ENCODE measurements around the gene ASPN. TPM values are rescaled to one million over a fixed set of nuclear protein-coding genes. Genes with fewer than 3 reads are reported as not detected.

The ASPN gene
- total RNA-seq, 1 donor from 2014 or later, result 5.3 TPM

DNA sequence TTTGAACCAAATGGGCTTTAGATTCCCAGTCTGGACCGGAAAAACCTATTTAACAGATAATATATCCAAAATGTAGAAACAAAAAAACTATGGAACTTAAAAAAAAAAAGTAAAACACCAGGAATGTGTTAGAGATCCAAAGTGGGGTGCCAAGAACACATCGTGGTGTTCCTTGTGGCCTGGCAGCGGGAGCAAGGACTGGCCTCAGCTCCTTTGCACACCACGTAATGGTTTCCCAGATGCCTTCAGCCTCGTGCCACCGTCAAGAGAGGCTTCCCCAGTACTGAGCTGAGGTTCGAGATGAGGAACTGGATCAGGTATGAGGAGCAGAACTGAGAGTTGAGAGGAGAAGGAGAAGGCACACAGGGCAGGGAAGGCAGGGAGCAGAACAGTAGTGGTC is 3.5 kb downstream of the ASPN start:
- no peak for FAIRE-seq
- DNase-seq (ENCODE audit: low spot score in 2 of 2), result no peak

DNA sequence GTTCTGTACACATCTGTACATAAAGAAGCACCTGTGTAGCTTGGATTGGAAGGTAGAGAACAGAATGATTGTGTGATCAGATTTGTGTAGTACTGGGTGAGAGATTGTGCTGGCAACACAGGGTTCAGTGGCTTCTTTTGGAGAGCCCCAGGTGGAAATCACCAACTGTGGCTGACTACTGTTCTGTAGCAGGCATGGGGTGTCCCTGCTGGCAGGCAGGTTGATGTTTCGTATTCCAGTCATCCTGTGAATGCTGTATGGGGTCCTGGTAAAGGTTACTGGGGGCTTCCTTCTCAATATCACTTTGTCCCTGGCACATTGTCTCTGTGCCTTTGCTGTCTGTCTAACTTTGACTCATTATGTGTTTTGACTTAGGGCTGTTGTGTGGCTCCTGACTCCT is 5.3 kb downstream of the ASPN start:
- DNase-seq (ENCODE audit: low spot score in 2 of 2) (no peak), FAIRE-seq (no peak)

DNA sequence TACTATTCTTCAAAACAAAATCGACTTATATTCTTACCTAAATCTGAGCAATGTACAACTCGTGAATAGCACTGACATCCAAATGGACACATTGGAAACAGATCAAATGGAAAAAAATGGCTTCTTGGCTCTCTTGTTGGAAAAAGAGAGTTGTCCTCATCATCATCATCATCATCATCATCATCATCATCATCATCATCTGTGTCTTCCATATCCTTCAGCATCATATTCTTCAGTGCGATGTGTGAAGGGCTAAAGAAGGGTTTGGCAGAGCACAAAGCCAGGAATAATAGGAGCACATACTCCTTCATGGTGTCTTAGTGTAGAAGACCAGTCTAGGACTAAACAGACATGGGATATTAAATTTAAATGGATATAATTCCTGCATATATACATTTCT is 7.7 kb downstream of the ASPN start:
- FAIRE-seq, result no peak
- DNase-seq (ENCODE audit: low spot score in 2 of 2), result no peak

DNA sequence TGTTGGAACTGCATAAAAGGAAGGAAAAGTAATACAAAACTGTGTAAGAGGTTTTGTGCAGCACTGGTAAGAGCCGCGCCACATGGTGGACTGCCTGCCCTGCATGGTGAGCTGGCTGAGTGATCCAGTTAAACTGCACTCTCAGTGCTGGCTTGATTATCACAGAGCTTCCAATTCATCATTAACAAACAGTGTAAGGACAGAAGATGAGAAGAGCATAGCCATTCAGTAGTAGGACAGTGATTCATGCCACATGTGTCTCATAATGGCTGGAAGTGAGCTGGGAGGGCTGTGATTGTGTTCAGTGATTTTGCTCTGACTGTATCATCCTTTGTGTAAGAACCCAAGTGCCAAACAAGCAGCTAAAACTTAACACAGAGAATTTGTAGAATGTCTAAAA is 14.1 kb downstream of the ASPN start:
- peak; percentile 6 to 22 for DNase-seq (ENCODE audit: low spot score in 2 of 2)
- no peak for FAIRE-seq

DNA sequence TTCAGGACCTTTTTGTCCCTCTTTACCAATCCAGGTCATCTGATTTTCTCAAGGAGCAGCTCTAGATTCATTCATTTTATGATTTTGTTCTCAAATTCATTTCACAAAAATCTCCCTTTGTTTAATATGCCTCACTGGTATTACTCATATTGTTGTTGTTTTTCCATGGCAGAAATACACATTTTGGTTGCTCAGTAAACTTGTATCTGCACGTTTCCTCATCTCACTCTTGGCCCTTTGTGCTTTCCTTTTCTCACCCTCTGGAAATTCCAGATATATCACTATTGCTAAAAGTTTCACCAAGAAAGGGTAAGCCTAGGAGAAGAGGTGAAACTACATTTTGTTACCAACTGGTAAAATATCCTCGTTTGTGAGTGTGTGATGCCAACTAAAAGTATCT is 14.8 kb downstream of the ASPN start:
- no peak for DNase-seq (ENCODE audit: low spot score in 2 of 2)

GRCh38 chr9:92467041-92467440 is 15.3 kb downstream of the ASPN start:
- FAIRE-seq, result no peak
- no peak for DNase-seq (ENCODE audit: low spot score in 2 of 2)

More for the DNA sequence above, 14.8 kb downstream of the ASPN start:
- no peak for FAIRE-seq

GRCh38 chr9:92463984-92464383 is 18.3 kb downstream of the ASPN start:
- DNase-seq (ENCODE audit: low spot score in 2 of 2) (peak in 1 of 2 donors; percentile 12), FAIRE-seq (no peak)

DNA sequence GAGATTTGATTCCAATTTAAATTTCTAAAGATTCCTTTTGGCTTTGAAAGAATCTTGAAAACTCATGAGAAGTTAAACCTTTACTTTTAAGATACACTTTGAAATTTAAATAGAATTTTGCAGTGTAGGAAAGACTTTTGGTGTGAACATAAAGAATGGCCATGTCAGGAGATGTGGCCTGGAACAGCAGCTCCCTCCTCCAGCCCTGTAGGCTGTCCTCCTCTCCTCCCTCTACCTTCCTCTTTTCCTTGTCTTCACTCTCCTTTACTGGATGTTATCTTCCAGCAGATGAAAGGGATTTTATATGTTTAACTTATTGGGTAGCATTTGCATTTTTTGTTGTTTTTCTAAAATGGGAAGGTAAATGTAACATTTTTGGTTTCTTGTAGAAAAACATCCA is 18.9 kb downstream of the ASPN start:
- DNase-seq (ENCODE audit: low spot score in 2 of 2) (no peak), FAIRE-seq (no peak)

DNA sequence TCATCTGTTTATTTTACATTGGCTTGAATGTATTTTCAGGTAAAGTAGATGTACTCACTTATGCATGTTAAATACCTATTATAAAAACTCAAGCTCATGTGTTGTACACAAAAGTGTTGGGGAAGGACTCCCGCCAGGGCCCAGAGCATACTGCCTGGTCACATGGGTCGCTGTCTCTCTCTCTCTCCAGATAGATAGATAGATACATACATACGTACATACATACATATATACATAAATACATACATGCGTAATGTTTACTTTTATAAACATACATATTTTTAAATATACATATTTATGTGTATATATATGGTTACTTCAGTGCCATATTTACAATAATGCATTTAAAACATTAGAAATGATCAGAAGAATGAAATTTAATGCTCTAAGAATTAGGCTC is 24.7 kb downstream of the ASPN start:
- FAIRE-seq (no peak), DNase-seq (ENCODE audit: low spot score in 2 of 2) (no peak)

DNA sequence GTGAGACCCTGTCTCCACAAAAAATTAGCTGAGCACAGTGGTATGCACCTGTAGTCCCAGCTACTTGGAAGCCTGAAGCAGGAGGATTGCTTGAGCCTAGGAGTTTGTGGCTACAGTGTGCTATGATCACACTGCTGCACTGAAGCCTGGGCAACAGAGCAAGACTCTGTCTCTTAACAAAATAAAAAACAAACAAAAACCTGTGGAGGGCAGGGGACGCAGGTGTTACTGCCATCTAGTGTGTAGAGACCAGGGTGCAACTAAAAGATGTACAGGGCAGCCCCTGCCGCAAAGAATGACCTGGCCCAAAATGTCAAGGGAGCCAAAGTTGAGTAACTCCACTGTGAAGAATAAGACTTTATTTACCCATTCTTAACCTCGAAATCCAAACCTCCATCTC is 27.1 kb downstream of the ASPN start:
- FAIRE-seq (no peak), DNase-seq (ENCODE audit: low spot score in 2 of 2) (no peak)

DNA sequence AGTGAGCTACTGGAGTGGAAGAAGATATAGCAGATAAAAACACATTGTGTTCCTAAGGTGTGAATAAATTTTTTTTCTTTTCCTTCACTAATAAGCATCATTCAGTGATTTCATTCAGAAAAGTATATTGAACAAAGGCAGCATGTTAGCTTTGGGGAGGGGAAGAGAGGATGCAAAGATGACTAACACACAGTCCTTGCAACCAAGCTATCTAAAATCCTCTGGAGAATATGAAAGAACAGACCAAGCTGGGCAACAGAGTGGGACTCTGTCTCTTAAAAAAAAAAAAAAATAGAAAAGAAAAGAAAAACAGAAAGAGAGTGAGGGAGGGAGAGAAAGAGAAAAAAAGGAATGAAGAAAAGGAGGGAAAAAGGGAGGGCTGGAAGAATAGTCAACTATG is 35.8 kb downstream of the ASPN start:
- DNase-seq (ENCODE audit: low spot score in 2 of 2), result no peak
- no peak for FAIRE-seq

DNA sequence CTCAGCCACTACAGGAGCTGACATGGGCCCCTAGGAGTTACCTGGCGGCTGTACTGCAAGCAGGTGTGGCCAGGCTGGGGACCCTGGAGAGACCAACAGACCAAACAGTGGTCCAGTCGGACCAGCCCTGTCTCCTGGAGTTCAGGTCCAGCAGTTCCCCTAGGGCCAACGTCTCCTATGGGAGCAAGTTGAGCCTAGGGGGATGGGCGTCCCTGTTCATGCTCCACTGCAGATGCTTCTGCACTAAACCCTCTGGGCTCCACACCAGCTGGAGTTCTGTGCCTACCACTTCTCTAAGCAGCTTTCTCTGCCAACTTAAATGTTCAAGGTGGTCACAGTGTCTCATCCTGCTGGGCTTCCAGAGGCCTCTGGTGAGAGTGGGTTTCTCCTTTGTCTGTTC is 37.5 kb downstream of the ASPN start:
- DNase-seq (ENCODE audit: low spot score in 2 of 2) (no peak), FAIRE-seq (no peak)

DNA sequence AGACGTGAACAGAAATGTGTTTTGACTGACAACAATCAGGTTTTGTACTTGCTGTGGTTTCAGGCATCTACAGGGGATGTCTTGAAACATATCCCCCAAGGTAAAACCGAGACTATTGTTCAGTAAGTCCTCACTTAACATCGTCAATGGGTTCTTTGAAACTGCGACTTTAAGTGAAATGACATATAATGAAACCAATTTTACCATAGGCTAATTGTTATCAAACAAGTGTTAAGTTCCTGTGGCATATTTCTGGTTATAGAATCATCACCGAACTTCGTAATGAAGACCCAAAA is 41.6 kb downstream of the ASPN start:
- no peak for FAIRE-seq
- no peak for DNase-seq (ENCODE audit: low spot score in 2 of 2)

DNA sequence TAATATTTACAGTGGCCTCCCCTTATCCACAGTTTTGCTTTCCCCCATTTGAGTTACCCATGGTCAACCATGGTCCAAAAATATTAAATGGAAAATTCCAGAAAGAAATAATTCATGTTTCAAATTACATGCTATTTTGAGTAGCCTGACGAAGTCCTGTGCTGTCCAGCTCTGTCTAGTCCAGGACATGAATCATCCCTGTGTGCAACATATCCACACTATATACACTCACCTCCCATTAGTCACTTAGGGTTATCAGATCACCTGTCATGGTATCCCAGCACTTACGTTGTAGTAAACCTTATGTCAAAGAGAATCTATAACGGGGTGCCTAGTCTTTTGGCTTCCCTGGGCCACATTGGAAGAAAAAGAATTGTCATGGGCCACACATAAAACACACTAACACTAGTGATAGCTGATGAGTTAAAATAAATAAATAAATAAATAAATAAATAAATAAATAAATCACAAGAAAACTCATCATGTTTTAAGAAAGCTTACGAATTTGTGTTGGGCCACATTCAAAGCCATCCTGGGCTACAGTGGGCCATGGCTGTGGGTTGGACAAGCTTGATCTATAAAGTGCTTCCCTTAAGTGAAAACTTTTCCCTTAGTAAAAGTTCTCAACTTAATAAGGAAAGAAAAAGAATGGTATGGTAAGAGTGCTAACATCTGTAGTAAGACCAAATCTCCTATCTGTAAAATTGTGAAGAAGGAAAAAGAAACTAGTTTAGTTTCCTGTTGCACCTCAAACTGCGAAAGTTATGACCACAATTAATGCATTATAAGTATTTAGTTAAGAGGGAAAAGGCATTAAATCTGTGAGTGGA is 42.2 kb downstream of the ASPN start:
- DNase-seq (ENCODE audit: low spot score in 2 of 2) (no peak), FAIRE-seq (no peak)

- FAIRE-seq (peak; percentile 96), DNase-seq (ENCODE audit: low spot score in 2 of 2) (no peak)
Measured at GRCh38 chr9:92438900-92439526, 43.3 kb downstream of the ASPN start.

DNA sequence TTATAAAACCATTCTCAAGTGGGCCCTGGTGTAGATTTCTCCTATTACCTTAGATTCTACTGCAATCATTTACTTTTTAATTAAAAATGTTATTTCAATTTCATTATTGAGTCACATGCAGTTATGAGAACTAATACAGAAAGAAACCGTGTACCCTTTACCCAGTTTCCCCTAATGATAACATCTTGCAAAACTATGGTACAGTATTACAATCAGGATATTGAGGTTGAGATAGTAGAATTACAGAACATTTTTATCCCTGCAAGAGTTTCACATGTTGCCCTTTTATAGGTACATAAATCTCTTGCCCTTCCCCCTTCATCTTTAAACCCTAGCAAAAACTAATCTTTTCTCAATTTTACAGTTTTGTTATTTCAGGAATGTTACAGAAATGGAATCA is 47.0 kb downstream of the ASPN start:
- FAIRE-seq (no peak), DNase-seq (ENCODE audit: low spot score in 2 of 2) (no peak)

DNA sequence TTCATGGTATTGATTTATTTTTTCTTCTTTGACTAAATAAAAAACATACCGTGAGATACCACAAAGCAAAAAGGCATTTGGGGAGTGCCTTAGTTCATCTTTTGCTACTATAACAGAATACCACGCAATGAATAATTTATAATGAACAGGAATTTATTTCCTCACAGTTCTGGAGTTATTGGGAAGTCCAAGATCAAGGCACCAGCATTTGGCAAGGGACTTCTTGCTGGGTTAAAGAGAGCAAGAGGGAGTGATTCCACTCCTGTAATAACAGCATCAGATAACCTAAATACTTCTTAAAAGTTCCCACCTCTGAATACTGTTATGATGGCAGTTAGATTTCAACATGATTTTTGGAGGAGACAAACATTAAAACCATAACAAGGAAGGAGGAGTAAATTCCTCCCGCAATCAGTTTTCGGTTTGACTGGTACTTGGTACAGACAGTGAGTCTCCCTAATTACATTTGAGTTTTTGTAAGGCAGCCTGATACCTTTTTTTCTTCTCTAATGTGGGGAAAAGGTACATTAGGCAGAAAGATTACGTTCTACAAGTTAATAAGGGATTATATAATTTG is 49.2 kb downstream of the ASPN start:
- FAIRE-seq (no peak), DNase-seq (ENCODE audit: low spot score in 2 of 2) (no peak)

GRCh38 chr9:92432350-92432749 is 50.0 kb downstream of the ASPN start:
- DNase-seq (ENCODE audit: low spot score in 2 of 2), result peak in 1 of 2 donors; percentile 2
- no peak for FAIRE-seq

GRCh38 chr9:92429836-92430235 is 52.5 kb downstream of the ASPN start:
- DNase-seq (ENCODE audit: low spot score in 2 of 2), result no peak
- FAIRE-seq, result no peak

DNA sequence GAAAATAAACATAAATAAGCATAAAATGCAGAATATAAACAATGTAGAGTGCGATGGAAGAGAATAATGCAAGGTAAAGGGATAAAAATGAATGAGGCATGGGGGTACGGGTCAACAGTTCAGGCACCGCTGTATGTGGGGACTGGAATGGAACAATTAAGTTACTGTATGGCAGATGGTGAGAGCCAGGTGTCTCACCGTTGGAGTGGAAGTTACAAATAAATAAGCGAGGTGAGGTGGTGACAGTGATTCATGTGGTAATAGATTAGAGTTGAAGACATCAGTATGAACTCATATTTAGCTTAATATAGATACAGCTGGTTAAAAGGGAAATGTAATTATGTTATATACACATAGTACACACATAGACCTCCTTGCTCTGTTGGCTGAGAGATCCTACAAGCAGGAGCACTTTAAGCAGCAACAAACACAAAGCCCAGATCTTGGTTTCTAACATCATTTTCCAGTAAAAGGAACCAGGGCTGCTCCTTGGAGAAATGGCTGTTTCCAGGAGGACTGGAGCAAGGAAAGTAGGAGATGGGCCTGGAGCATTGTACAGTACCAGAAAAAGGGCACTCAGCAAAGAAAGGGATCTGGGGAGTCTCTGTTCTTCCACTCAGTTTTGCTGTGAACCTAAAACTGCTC is 55.7 kb downstream of the ASPN start:
- no peak for FAIRE-seq
- no peak for DNase-seq (ENCODE audit: low spot score in 2 of 2)

DNA sequence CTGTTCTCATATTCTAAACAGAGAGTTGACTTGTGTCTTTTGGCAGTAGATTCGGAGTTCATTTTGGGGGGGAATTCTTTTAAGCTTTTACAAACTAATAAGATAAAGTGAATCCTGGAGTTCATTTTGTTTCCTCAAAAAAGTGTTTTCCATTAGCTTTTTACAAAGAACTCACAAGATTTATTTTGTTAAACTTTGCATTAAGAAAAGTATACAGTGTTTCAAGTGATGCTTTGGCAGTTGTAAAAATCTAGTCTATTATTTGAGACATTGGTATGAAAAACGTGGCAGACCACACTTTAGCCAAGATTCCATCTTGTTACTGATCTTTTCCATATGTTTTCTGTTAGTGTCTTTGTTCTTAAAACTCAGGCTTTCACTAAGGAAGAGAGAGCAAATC is 56.8 kb downstream of the ASPN start:
- FAIRE-seq (no peak), DNase-seq (ENCODE audit: low spot score in 2 of 2) (no peak)

- no peak for FAIRE-seq
- DNase-seq (ENCODE audit: low spot score in 2 of 2), result no peak
Measured at GRCh38 chr9:92424340-92424739, 58.0 kb downstream of the ASPN start, which contains the start of gene OMD. TSS of gene OMD (minus strand) at chr9:92424471. CDS start at chr9:92417558, 6,913 bp downstream.
